Gastrocnemius medialis (tissue), 4 donors: ENCODE measurements around the gene RAD51B. TPM values are rescaled to one million over a fixed set of nuclear protein-coding genes. Genes with fewer than 3 reads are reported as not detected.

Experiments used
- ATAC-seq, 2 donors: fragments of 150-250 bp; one replicate each; pipeline ENCODE4 v1.9.1; 2016
- DNase-seq, 2 donors: peaks; one replicate each; pipeline ENCODE4 v3.0.0-alpha.2; 2019
- H3K27ac ChIP-seq, 4 donors: fragments of 200-600 bp; sonication (generic); 1 replicate in 1 of 4; 2 replicates in 3 of 4; pipeline ENCODE4 v1.5.1; 2016 to 2018; ENCODE audit warnings: mild to moderate bottlenecking in 2 of 4, moderate library complexity in 1 of 4
- H3K27me3 ChIP-seq, 3 donors: fragments of 200-600 bp; sonication (generic) in 2 of 3; 1 replicate in 1 of 3; 2 replicates in 2 of 3; pipeline versions ENCODE4 v1.5.1 to v1.6.0; 2016 to 2019; ENCODE audit warnings: mild to moderate bottlenecking in 1 of 3, moderate library complexity in 1 of 3
- H3K36me3 ChIP-seq, 2 donors: fragments of 200-600 bp; sonication (generic) in 1 of 2; one replicate each; pipeline ENCODE4 v1.5.1; 2017 to 2018
- H3K4me1 ChIP-seq, 2 donors: fragments of 200-600 bp; sonication (generic) in 1 of 2; one replicate each; pipeline ENCODE4 v1.5.1; 2016 to 2017; ENCODE audit warnings: mild to moderate bottlenecking in 2 of 2
- H3K4me3 ChIP-seq, 4 donors: fragments of 200-600 bp; sonication (generic) in 3 of 4; 1 replicate in 1 of 4; 2 replicates in 3 of 4; pipeline ENCODE4 v1.5.1; 2016 to 2019; ENCODE audit warnings: mild to moderate bottlenecking in 2 of 4
- H3K9me3 ChIP-seq, 3 donors: fragments of 200-600 bp; sonication (generic) in 2 of 3; 1 replicate in 1 of 3; 2 replicates in 2 of 3; pipeline ENCODE4 v1.5.1; 2016 to 2019
- POLR2A ChIP-seq, 2 donors: fragments of 450-650 bp; IDR thresholded peaks; one replicate each; pipeline ENCODE4 v1.6.1; 2017; ENCODE audit warnings: antibody characterized with exemption in 2 of 2, mild to moderate bottlenecking in 2 of 2, moderate library complexity in 2 of 2
- in situ Hi-C, 4 donors: fragments of 200-750 bp; cut with MboI; loops; one replicate each; pipeline versions ENCODE4 v1.15.0 to v1.8.0; 2017; ENCODE audit warnings: low sequenced_read_pairs in 4 of 4
- intact Hi-C: fragments of 100-400 bp; cut with DNase I; formaldehyde crosslinking; loops from one replicate; pipeline ENCODE4 v1.15.1; 2023; ENCODE audit warnings: low total_unique reads
- total RNA-seq, 4 donors: library from RNA; depleted of rRNA; stranded (reverse); fragments of >200 nt; gene quantifications; one replicate each; pipeline versions ENCODE4 v1.1.0 to v1.2.3, GENCODE V29; 2016
- TF ChIP-seq, protein P1 (sequence below), 5 experiments: fragments of 450-650 bp in 3 of 5; fragments of 200-600 bp in 2 of 5; sonication (generic) in 2 of 5; IDR thresholded peaks in 4 of 5; conservative IDR thresholded peaks in 1 of 5; 1 replicate in 4 of 5; 2 replicates in 1 of 5; pipeline ENCODE4 v1.5.1; 2016 to 2019; ENCODE audit warnings: antibody characterized with exemption in 5 of 5, mild to moderate bottlenecking in 3 of 5, moderate library complexity in 3 of 5

The RAD51B gene
- total RNA-seq, 4 donors from 2014 or later: 1.6 to 3.3 (median 2.4) TPM

DNA sequence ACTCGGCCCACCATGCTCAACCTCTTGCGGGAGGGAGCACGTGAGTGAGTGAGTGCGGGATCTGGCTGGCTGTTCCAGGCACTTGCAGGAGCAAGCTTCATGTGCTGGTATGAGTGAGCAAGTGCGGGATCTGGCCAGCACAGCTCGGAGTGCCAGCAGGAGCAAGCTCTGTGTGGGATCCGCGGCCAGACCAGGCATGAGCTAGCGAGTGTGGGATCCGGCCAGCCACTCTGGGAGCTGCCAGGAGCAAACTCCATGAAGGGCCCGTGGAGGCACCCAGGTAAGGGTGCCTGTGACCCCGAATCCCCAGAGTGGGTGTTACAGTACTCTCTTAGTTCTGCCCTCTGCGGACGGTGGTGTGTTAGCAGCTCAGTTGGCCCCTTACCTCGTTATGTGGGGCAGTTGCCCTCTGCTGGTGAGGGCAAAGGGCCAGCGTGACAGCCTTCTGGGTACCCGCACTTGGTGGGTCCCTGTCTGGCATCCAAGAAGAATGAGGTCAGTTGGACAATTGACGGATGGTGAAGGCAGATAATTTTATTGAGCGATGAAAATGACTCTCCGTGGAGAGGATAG lies 38.3 kb downstream of the RAD51B start:
- H3K9me3 ChIP-seq: no peaks in the 10 kb centered on the region
- ATAC-seq: no peak
- H3K27me3 ChIP-seq: no peaks in the 10 kb centered on the region
- in situ Hi-C loops: no loop called here
- no peak overlapping the region for H3K27ac ChIP-seq
- DNase-seq: no peak
- no peak for TF ChIP-seq POLR2A (IDR thresholded peaks at IDR 0.05)
- TF ChIP-seq, protein P1, sequence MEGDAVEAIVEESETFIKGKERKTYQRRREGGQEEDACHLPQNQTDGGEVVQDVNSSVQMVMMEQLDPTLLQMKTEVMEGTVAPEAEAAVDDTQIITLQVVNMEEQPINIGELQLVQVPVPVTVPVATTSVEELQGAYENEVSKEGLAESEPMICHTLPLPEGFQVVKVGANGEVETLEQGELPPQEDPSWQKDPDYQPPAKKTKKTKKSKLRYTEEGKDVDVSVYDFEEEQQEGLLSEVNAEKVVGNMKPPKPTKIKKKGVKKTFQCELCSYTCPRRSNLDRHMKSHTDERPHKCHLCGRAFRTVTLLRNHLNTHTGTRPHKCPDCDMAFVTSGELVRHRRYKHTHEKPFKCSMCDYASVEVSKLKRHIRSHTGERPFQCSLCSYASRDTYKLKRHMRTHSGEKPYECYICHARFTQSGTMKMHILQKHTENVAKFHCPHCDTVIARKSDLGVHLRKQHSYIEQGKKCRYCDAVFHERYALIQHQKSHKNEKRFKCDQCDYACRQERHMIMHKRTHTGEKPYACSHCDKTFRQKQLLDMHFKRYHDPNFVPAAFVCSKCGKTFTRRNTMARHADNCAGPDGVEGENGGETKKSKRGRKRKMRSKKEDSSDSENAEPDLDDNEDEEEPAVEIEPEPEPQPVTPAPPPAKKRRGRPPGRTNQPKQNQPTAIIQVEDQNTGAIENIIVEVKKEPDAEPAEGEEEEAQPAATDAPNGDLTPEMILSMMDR (IDR thresholded peaks at IDR 0.05 in 4 of 5, conservative IDR thresholded peaks at IDR 0.05 in 1 of 5): no peak
- H3K36me3 ChIP-seq: no peaks in the 10 kb centered on the region
- H3K4me1 ChIP-seq: no peaks in the 10 kb centered on the region
- no peak overlapping the region for H3K4me3 ChIP-seq
- intact Hi-C loops: no loop called here

DNA sequence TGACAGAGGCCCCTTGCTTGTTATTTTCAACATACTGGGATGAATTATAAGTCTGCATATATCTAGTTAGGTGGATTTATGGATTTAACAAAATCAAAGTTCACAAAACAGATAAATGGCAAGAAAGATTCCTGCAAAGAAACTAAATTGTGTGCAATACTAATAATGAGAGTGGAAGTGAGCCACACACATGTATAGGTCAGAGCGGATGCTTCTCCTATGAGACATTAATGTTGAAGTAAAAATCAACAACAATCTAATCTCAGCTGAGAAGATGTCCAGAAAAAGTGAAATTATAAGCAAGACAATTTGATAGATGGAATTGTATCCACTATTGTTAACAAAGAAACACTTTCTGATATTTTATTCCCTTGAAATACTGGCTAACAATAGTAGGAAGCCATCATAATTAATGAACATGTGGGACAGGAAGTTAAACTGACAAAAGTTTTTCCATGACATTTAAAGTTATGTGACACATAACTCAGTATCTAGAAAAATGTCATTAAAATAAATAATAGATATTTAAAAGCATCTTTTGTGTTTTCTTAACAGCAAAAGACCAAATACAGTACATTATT lies 39.7 kb downstream of the RAD51B start:
- no peaks in the 10 kb centered on the region for H3K9me3 ChIP-seq
- intact Hi-C loops: no loop called here

DNA sequence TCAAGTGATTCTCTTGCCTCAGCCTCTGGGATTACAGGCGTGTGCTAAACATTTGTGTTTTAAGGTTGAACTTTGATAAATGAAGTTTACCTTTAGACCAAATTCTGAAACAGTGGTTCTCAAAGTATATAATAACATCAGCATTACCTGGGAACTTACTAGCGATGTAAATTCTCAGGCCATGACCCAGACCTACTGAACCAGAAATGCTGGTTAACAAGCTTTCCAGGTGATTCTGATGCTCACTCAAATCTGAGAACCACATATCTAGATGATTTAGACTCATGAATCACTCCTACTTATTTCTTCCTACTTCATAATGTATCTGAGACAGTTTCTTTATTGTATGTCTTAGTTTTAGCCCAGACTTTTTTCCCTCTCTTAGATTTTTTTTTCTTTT lies 43.6 kb downstream of the RAD51B start:
- H3K27me3 ChIP-seq: no peaks in the 10 kb centered on the region
- intact Hi-C loops (no loop called here), in situ Hi-C loops (no loop called here)
- H3K27ac ChIP-seq: no peak overlapping the region
- H3K36me3 ChIP-seq: no peaks in the 10 kb centered on the region
- no peaks in the 10 kb centered on the region for H3K9me3 ChIP-seq
- no peak for DNase-seq
- TF ChIP-seq POLR2A (IDR thresholded peaks at IDR 0.05): no peak
- TF ChIP-seq, protein P1 (IDR thresholded peaks at IDR 0.05 in 4 of 5, conservative IDR thresholded peaks at IDR 0.05 in 1 of 5): no peak
- H3K4me1 ChIP-seq: no peaks in the 10 kb centered on the region
- ATAC-seq: no peak
- no peak overlapping the region for H3K4me3 ChIP-seq

More for the DNA sequence above, 39.7 kb downstream of the RAD51B start:
- TF ChIP-seq, protein P1 (IDR thresholded peaks at IDR 0.05 in 4 of 5, conservative IDR thresholded peaks at IDR 0.05 in 1 of 5): no peak
- TF ChIP-seq POLR2A (IDR thresholded peaks at IDR 0.05): no peak
- in situ Hi-C loops: no loop called here
- Histone ChIP-seq H3K4me3 (no peak overlapping the region), H3K4me1 (no peaks in the 10 kb centered on the region), H3K36me3 (no peaks in the 10 kb centered on the region), H3K27me3 (no peaks in the 10 kb centered on the region), H3K27ac (no peak overlapping the region)
- ATAC-seq (no peak), DNase-seq (no peak)

DNA sequence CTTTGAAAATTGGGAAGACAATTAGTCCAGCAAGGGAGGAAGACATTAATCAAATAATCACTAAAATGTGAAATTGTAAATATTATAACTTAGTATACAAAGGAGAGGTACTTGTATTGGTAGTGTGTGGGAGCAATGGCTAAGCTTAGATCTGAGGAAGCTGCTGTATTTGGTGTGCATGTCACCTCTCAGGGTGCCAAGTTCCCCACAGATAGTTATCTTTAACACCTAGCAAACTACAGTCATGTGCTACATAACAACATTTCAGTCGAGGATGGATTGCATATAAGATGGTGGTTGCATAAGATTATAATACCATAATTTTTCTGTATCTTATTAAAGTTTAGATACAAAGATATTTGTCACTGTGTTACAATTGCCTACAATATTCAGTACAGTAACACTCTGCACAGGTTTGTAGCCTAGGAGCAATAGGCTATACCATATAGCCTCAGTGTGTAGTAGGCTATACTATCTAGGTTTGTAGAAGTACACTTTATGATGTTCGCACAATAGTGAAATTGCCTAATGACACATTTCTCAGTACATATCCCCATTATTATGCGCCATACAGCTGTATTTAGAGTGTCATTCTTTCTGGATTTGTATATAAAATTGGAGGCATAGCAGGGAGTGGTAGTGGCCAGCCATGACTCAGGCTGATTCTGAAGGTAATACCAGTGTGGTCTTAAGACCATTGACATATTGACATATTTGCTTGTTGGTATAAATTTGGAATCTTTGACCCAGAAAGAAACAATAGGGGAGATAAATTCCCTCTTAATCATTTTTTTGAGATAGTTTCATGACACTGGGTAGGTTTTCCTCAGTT lies 55.8 kb downstream of the RAD51B start:
- no peaks in the 10 kb centered on the region for H3K27me3 ChIP-seq
- H3K4me1 ChIP-seq: no peaks in the 10 kb centered on the region
- no peak overlapping the region for H3K27ac ChIP-seq
- intact Hi-C loops (no loop called here), in situ Hi-C loops (no loop called here)
- no peak for TF ChIP-seq POLR2A (IDR thresholded peaks at IDR 0.05)
- TF ChIP-seq, protein P1 (IDR thresholded peaks at IDR 0.05 in 4 of 5, conservative IDR thresholded peaks at IDR 0.05 in 1 of 5): no peak
- H3K36me3 ChIP-seq: no peaks in the 10 kb centered on the region
- no peaks in the 10 kb centered on the region for H3K9me3 ChIP-seq
- no peak for ATAC-seq
- DNase-seq: no peak
- no peak overlapping the region for H3K4me3 ChIP-seq
